Activated T-cell treated with anti-CD3 and anti-CD28 coated beads, Interleukin-2, amount 50 U/mL, for 4 hours (primary cell): ENCODE data around the gene OR10A2. TPM values are rescaled to one million over a fixed set of nuclear protein-coding genes. Genes with fewer than 3 reads are reported as not detected.
"Not testable (repeated sequence)": the region's sequence is repeated elsewhere in the genome, so short reads cannot be mapped to it uniquely, and the experiment has no call there.

Experiments used
- ATAC-seq, 2 donors: fragments of 200-7000 bp; cut with Tn5 transposase; one replicate each; pipeline ENCODE4 v1.10.0; 2021
- DNase-seq: peaks from one replicate; pipeline ENCODE4 v3.0.0-alpha.2; 2020
- H3K27me3 Mint-ChIP-seq: one replicate; pipeline ENCODE4 v1.8.0; 2021; ENCODE audit warnings: low read depth, mixed read lengths
- H3K36me3 Mint-ChIP-seq: one replicate; pipeline ENCODE4 v1.8.0; 2022; ENCODE audit warnings: mixed read lengths; ENCODE audit not compliant: insufficient read depth
- H3K4me1 Mint-ChIP-seq: one replicate; pipeline ENCODE4 v1.8.0; 2021; ENCODE audit warnings: low read depth, mixed read lengths
- H3K4me3 Mint-ChIP-seq: one replicate; pipeline ENCODE4 v1.8.0; 2021; ENCODE audit warnings: mild to moderate bottlenecking, moderate library complexity, mixed read lengths
- H3K9me3 Mint-ChIP-seq: one replicate; pipeline ENCODE4 v1.8.0; 2021; ENCODE audit warnings: mixed read lengths
- total RNA-seq, 3 donors: library from RNA; stranded (reverse); gene quantifications; one replicate each; pipeline ENCODE4 v1.2.1, GENCODE V29; 2021

Gene OR10A2
- total RNA-seq, 3 donors from 2014 or later: not detected

DNA sequence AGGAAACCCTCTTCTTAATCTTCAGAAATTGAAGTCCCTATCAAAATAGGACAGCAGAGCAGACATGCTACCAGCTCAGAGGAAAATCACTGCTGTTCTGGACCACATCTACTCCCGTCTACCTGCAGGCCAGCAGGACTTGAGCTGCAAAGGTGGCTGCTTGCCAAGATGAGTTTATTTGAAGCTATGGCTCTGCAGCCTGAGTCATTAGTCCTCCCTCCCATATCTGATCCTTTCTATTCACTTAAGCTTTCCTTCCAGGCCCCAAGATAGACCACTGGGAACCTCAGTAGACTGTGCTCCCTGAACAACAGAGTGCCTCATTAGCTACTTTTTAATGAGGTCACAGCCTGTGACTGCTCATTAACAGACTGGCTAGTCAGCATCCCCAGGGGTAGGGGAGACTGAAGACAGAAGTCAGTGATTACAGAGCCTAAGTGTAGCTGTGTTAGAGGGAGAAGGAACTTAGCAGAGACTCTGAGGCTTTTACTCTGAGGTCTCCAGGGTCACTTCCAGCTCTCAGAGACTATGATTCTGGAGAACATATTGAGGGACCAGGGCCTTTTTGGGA is 6.8 kb upstream of the OR10A2 start:
- Mint-ChIP-seq H3K9me3 (peaks cover 10% of the 10 kb centered on the region), H3K27me3 (peaks cover 10% of the 10 kb centered on the region), H3K36me3 (no peaks in the 10 kb centered on the region), H3K4me3 (no peak overlapping the region), H3K4me1 (peaks cover 5% of the 10 kb centered on the region)
- ATAC-seq: no peak
- DNase-seq: no peak

DNA sequence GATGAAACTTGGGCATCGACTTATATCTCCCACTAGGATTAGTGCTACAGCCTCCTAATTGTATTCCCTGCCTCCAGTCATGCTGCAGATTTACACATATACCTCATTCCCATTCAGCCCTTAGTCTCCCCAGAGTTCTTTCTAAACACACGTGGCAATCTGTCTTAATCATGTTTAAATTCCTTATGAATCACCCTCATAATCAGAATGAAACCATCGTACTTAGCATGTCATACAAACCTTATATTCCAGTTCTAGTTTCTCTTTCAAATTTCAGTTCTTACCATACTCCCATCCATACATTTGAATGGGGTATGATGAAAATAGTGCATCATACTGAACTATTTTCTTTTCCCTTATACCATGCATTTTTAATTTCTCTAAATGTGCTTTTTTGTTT is 6.0 kb upstream of the OR10A2 start:
- H3K9me3 Mint-ChIP-seq: peaks cover 5% of the 10 kb centered on the region
- H3K27me3 Mint-ChIP-seq: peaks cover 14% of the 10 kb centered on the region
- H3K4me1 Mint-ChIP-seq: peaks cover 5% of the 10 kb centered on the region
- no peak overlapping the region for H3K4me3 Mint-ChIP-seq
- no peak for DNase-seq
- ATAC-seq: peak; percentile 84 to 91
- no peaks in the 10 kb centered on the region for H3K36me3 Mint-ChIP-seq

DNA sequence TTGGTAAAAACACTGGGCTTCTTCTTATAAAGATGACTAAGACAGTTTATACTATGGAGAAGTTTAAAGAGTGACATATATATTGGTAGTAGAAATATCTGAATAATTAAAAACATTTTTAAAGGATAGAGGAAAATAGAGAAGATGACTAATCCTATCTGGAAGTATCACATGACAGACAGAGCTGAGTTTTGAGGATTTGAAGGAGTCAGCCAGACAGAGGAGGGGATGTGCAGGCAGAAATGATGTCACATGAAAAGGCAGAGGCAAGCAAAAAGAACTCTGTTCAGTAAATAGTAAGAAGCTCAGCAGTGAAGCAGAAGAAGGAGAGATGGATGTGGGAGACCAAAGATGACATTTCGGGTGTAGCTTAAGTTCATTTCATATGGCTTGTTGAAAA is 1.6 kb downstream of the OR10A2 start:
- no peak for DNase-seq
- H3K4me1 Mint-ChIP-seq: no peaks in the 10 kb centered on the region
- H3K36me3 Mint-ChIP-seq: no peaks in the 10 kb centered on the region
- no peak overlapping the region for H3K4me3 Mint-ChIP-seq
- H3K9me3 Mint-ChIP-seq: no peaks in the 10 kb centered on the region
- peaks cover 12% of the 10 kb centered on the region for H3K27me3 Mint-ChIP-seq
- ATAC-seq: no peak

DNA sequence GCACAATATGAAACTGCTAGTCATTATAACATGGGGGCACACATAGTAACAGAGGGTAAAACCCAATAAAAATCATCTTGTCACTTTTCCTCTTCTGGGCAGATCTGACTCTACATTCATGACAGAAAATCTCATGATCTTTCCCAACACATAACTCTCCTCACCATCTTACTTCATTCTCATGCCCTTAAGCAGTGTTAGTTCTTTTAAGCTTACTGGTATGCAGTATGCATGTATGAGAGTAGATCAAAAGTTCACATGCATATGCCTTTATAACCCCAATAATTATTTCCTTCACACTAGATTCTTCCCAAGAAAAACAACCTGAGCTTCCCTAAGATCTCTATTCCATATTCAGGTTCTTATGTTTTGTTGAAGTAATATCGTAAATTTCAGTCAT is 8.4 kb downstream of the OR10A2 start:
- ATAC-seq (no peak), DNase-seq (no peak)
- Mint-ChIP-seq H3K27me3 (peaks cover 7% of the 10 kb centered on the region), H3K9me3 (no peaks in the 10 kb centered on the region), H3K36me3 (no peaks in the 10 kb centered on the region), H3K4me1 (no peaks in the 10 kb centered on the region), H3K4me3 (no peak overlapping the region)

DNA sequence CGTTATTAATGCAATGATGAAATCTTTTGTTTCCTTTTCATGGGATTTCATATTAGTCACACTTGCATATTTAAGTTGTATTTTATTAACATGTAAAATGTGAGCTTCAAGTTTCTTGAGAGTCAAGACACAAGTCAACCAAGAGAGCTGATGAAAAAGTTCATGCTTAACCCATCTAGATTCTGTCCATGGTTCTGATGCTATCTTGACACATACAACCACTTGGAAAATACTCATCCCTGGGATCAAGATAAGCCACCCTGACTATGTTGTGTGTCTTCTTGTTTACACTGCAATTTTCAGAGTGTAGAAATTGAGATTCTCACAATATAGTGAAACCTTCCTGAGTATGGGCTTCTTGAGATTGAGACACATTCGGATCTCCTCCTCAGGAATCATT is 12.9 kb downstream of the OR10A2 start:
- H3K4me1 Mint-ChIP-seq: no peaks in the 10 kb centered on the region
- no peak overlapping the region for H3K4me3 Mint-ChIP-seq
- peaks cover 13% of the 10 kb centered on the region for H3K27me3 Mint-ChIP-seq
- DNase-seq (no peak), ATAC-seq (no peak)
- no peaks in the 10 kb centered on the region for H3K36me3 Mint-ChIP-seq
- no peaks in the 10 kb centered on the region for H3K9me3 Mint-ChIP-seq

DNA sequence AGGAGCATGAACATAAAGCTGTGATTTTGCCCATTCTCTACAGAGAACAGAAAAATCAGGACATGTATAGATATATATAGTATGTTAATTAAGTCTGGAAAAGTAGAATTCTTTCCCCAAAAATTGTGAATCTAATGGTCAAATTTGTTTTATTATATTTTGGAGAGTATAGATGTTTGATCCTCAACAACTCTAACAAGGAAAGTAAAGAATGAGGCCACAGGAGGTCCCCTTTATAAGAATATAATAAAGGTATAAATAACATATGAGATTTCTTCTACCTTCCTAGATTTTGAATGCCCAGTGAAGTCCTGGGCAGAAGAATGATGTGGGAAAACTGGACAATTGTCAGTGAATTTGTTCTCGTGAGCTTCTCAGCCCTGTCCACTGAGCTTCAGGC is 13.5 kb downstream of the OR10A2 start, which contains the start of gene OR10A4:
Gene OR10A4, plus strand, starts transcription at position 301 of the 400 bp plus-strand sequence. Its CDS starts 23 bp downstream, at position 324.
- Mint-ChIP-seq H3K4me1 (no peaks in the 10 kb centered on the region), H3K36me3 (no peaks in the 10 kb centered on the region), H3K4me3 (no peak within 1 kb of the TSS), H3K9me3 (no peaks in the 10 kb centered on the region), H3K27me3 (peaks cover 13% of the 10 kb centered on the region)
- no peak for ATAC-seq
- DNase-seq: no peak

DNA sequence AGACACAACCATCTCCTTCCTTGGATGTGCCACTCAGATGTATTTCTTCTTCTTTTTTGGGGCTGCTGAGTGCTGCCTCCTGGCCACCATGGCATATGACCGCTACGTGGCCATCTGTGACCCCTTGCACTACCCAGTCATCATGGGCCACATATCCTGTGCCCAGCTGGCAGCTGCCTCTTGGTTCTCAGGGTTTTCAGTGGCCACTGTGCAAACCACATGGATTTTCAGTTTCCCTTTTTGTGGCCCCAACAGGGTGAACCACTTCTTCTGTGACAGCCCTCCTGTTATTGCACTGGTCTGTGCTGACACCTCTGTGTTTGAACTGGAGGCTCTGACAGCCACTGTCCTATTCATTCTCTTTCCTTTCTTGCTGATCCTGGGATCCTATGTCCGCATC is 14.1 kb downstream of the OR10A2 start:
- DNase-seq (no peak), ATAC-seq (no peak)
- Mint-ChIP-seq H3K4me3 (no peak overlapping the region), H3K27me3 (peaks cover 13% of the 10 kb centered on the region), H3K36me3 (no peaks in the 10 kb centered on the region), H3K9me3 (no peaks in the 10 kb centered on the region), H3K4me1 (no peaks in the 10 kb centered on the region)

DNA sequence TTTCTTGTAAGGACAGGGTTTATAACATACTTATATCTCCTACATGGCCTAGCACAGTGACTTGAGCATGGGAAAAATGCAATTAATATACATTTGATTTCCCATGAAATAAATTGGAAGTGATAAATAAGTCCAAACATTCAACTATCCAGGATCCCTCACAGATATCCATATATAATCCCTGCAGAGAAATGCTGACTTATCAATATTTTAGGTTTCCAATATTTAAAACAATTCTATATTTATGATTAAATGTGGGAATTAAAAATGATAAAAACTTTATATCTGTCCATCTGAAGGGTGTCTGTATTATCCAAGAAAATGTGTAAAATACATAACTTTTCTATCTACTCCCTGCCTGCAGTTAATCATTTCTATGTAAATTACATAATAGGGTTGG is 19.9 kb downstream of the OR10A2 start:
- ATAC-seq (no peak), DNase-seq (no peak)
- Mint-ChIP-seq H3K27me3 (peaks cover 10% of the 10 kb centered on the region), H3K9me3 (no peaks in the 10 kb centered on the region), H3K36me3 (no peaks in the 10 kb centered on the region), H3K4me1 (no peaks in the 10 kb centered on the region), H3K4me3 (no peak overlapping the region)

DNA sequence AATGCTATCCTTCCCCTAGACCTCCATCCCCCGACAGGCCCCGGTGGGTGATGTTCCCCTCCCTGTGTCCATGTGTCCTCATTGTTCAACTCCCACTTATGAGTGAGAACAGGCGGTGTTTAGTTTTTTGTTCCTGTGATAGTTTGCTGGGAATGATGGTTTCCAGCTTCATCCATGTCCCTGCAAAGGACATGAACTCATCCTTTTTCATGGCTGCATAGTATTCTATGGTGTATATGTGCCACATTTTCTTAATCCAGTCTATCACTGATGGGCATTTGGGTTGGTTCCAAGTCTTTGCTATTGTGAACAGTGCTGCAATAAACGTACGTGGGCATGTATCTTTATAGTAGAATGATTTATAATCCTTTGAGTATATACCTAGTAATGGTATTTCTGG is 24.9 kb downstream of the OR10A2 start:
- not testable (repeated sequence) for H3K9me3 Mint-ChIP-seq, H3K36me3 Mint-ChIP-seq, H3K4me1 Mint-ChIP-seq, ATAC-seq, H3K4me3 Mint-ChIP-seq, DNase-seq
- H3K27me3 Mint-ChIP-seq: peaks cover 16% of the 10 kb centered on the region

DNA sequence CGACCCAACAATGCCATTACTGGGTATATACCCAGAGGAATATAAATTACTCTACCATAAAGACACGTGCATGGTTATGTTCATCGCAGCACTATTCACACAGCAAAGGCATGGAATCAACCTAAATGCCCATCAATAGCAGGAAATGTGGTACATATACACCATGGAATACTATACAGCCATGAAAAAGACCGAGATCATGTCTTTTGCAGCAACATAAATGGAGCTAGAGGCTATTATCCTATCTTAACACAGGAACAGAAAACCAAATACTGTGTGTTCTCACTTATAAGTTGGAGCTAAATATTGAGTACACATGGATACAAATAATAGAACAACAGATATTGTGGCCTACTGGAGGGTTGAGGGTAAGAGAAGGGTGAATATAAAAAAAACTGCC is 26.0 kb downstream of the OR10A2 start:
- ATAC-seq (no peak), DNase-seq (no peak)
- H3K36me3 Mint-ChIP-seq: no peaks in the 10 kb centered on the region
- H3K9me3 Mint-ChIP-seq: peaks cover 5% of the 10 kb centered on the region
- H3K4me3 Mint-ChIP-seq: no peak overlapping the region
- no peaks in the 10 kb centered on the region for H3K4me1 Mint-ChIP-seq
- peaks cover 12% of the 10 kb centered on the region for H3K27me3 Mint-ChIP-seq

DNA sequence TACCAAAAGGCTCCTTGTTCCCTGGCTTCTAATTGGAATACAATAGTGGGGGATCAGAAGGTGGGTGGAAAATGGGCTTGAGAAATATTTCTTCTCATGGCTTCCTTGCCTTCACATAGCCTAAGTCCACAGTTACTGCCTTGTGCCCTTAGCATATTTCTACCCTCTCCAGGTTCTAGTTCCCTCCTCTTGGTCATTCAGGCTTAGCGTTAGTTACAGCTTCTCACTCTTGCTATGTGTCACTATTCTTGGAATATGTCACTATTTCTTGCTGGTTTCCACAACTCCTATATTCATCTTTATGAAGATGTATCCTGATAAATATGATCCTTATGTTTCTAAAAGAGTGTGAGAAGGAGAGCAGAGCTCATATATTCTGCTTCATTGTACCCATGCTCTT is 27.0 kb downstream of the OR10A2 start:
- H3K9me3 Mint-ChIP-seq: peaks cover 5% of the 10 kb centered on the region

DNA sequence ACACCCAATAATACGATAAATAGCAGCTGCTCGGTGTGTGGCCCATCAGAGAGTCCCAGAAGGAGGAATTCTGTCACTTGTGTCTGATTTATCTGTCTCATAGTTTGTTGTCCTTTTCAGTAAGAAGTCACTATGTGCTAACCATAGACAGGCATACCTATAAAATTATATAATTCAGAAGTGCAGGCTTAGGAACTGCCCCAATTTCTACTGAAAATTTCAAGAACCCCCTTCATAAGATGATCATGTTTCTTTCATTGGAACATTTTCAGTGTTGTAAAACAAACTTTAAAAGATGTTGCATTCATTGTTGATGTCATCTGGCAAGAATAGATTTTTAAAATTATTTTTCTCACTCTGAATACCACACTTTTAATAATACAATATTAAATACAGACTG is 29.5 kb downstream of the OR10A2 start, which contains the start of gene OR2D2:
Gene OR2D2, minus strand, starts transcription at position 101 of the 400 bp plus-strand sequence. Its CDS starts 0 bp downstream, at position 101.
- peaks cover 5% of the 10 kb centered on the region for H3K9me3 Mint-ChIP-seq

More for the DNA sequence above, 27.0 kb downstream of the OR10A2 start:
- Mint-ChIP-seq H3K27me3 (peaks cover 10% of the 10 kb centered on the region), H3K36me3 (no peaks in the 10 kb centered on the region), H3K4me3 (no peak overlapping the region), H3K4me1 (no peaks in the 10 kb centered on the region)
- DNase-seq: no peak
- no peak for ATAC-seq

DNA sequence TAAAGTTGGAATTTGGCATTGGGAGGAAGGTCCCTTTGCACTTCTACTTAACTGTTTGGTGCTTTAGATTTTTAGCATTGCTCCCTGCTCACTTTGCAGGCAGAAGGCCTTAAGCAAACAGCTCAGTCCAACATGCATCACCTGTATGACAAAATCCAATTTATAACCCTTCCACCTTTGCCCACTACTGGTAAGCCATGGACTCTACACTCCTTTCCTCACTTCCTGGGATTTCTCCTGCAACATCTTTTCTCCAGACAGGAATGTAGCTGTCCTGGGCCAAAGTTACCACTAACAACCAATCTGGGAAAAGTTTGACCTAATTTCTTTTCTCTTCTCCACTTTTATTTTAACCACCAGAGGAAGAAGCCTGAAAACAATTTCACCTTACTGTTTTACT is 31.2 kb downstream of the OR10A2 start:
- no peaks in the 10 kb centered on the region for H3K36me3 Mint-ChIP-seq
- ATAC-seq (no peak), DNase-seq (no peak)
- peaks cover 18% of the 10 kb centered on the region for H3K27me3 Mint-ChIP-seq
- no peaks in the 10 kb centered on the region for H3K4me1 Mint-ChIP-seq
- H3K9me3 Mint-ChIP-seq: peaks cover 4% of the 10 kb centered on the region
- H3K4me3 Mint-ChIP-seq: no peak overlapping the region

More for the DNA sequence above, 29.5 kb downstream of the OR10A2 start, which contains the start of gene OR2D2:
- ATAC-seq: no peak
- Mint-ChIP-seq H3K4me3 (no peak within 1 kb of the TSS), H3K36me3 (no peaks in the 10 kb centered on the region), H3K4me1 (no peaks in the 10 kb centered on the region), H3K27me3 (peaks cover 13% of the 10 kb centered on the region)
- no peak for DNase-seq

DNA sequence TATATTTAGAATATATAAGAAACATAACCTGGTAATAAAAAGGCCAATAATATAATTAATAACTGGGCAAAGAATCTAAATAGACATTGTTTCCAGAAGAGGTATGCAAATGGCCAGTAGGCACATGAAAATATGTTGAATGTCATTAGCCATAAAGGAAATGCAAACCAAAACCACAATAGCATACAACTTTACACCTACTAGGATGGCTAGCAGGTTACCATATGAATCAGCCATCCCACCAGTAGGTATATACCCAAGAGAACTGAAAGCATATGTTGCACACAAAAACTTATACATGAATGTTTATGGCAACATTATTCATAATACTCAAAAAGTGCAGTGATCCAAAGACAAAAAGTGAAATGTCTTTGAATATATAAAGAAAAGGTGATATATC is 32.2 kb downstream of the OR10A2 start:
- ATAC-seq: no peak
- H3K4me1 Mint-ChIP-seq: no peaks in the 10 kb centered on the region
- DNase-seq: no peak
- H3K4me3 Mint-ChIP-seq: no peak overlapping the region
- no peaks in the 10 kb centered on the region for H3K9me3 Mint-ChIP-seq
- H3K27me3 Mint-ChIP-seq: peaks cover 19% of the 10 kb centered on the region
- H3K36me3 Mint-ChIP-seq: no peaks in the 10 kb centered on the region

DNA sequence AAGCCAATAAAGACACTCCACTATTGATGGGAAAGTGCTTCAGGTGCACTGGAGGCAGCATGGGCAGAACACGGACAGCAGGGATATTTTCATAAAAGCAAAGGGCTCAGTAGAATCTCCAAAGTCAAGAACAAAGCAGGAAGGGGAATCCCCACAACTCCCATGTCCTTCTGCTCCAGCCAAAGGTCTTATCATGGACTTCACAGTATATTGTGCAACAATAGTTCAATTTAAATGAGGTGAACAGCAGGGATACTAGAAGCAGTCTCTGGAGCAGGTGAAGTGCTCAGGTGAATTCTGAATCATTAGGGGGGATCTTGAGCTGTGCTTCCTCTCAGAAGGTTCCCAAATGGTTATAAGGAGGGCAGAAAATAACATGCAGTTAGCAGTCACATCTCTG is 36.1 kb downstream of the OR10A2 start:
- Mint-ChIP-seq H3K36me3 (no peaks in the 10 kb centered on the region), H3K27me3 (peaks cover 13% of the 10 kb centered on the region), H3K4me1 (no peaks in the 10 kb centered on the region), H3K4me3 (no peak overlapping the region), H3K9me3 (no peaks in the 10 kb centered on the region)
- DNase-seq: no peak
- no peak for ATAC-seq
